Stimulated activated CD8-positive, alpha-beta memory T cell treated with anti-CD3 and anti-CD28 coated beads, Interleukin-4, amount 100 ng/mL, for 48 hours (primary cell): Measurements from ENCODE around the gene SV2C.
"Not testable (repeated sequence)": the region's sequence is repeated elsewhere in the genome, so short reads cannot be mapped to it uniquely, and the experiment has no call there.

Experiments
- DNase-seq: peaks from one replicate; pipeline ENCODE4 v3.0.0-alpha.2; 2020

SV2C gene

GRCh38 chr5:76204713-76205112 lies 121.5 kb downstream of the SV2C start:
- no peak for DNase-seq

- DNase-seq, result no peak
These were observed 123.9 kb downstream of the SV2C start for GRCh38 chr5:76207120-76207519.

- DNase-seq, result no peak
These were observed 126.1 kb downstream of the SV2C start for GRCh38 chr5:76209297-76209696.

GRCh38 chr5:76210946-76211345 lies 127.8 kb downstream of the SV2C start:
- no peak for DNase-seq

GRCh38 chr5:76213858-76214257 lies 130.7 kb downstream of the SV2C start:
- DNase-seq, result no peak

GRCh38 chr5:76216748-76217147 lies 133.6 kb downstream of the SV2C start:
- no peak for DNase-seq

- no peak for DNase-seq
These were observed 136.5 kb downstream of the SV2C start for GRCh38 chr5:76219636-76220035.

GRCh38 chr5:76221311-76221710 lies 138.1 kb downstream of the SV2C start:
- no peak for DNase-seq

- no peak for DNase-seq
These were observed 139.1 kb downstream of the SV2C start for GRCh38 chr5:76222318-76222717.

- DNase-seq, result no peak
These were observed 140.5 kb downstream of the SV2C start for GRCh38 chr5:76223696-76224095.

- DNase-seq, result no peak
These were observed 141.7 kb downstream of the SV2C start for GRCh38 chr5:76224898-76225297.

- DNase-seq, result no peak
These were observed 142.2 kb downstream of the SV2C start for GRCh38 chr5:76225336-76225735.

GRCh38 chr5:76229900-76230299 lies 146.7 kb downstream of the SV2C start:
- DNase-seq, result no peak

GRCh38 chr5:76230711-76231285 lies 147.6 kb downstream of the SV2C start:
- no peak for DNase-seq

- DNase-seq, result no peak
These were observed 151.5 kb downstream of the SV2C start for GRCh38 chr5:76234665-76235064.

GRCh38 chr5:76236684-76237083 lies 153.5 kb downstream of the SV2C start:
- no peak for DNase-seq

- no peak for DNase-seq
These were observed 157.2 kb downstream of the SV2C start for GRCh38 chr5:76240336-76240735.

GRCh38 chr5:76242155-76242554 lies 159.0 kb downstream of the SV2C start:
- not testable (repeated sequence) for DNase-seq

GRCh38 chr5:76245590-76245989 lies 162.4 kb downstream of the SV2C start:
- DNase-seq, result no peak

GRCh38 chr5:76249621-76250020 lies 166.4 kb downstream of the SV2C start:
- no peak for DNase-seq

GRCh38 chr5:76250463-76250862 lies 167.3 kb downstream of the SV2C start:
- no peak for DNase-seq

GRCh38 chr5:76251656-76252055 lies 168.5 kb downstream of the SV2C start:
- no peak for DNase-seq

- DNase-seq, result no peak
These were observed 169.3 kb downstream of the SV2C start for GRCh38 chr5:76252437-76252836.

GRCh38 chr5:76256116-76256889 lies 173.1 kb downstream of the SV2C start:
- DNase-seq, result peak; percentile 65
